Pancreas (tissue), 10 donors: ENCODE data around the gene SPATS2. TPM values are rescaled to one million over a fixed set of nuclear protein-coding genes. Genes with fewer than 3 reads are reported as not detected.

Source experiments
- ATAC-seq, 4 donors: fragments of 200-7000 bp; cut with Tn5 transposase; one replicate each; pipeline versions ENCODE4 v1.8.0 to v1.9.1; 2020; ENCODE audit warnings: mild to moderate bottlenecking in 4 of 4, moderate library complexity in 4 of 4
- DNase-seq, 6 donors: peaks; one replicate each; pipeline ENCODE4 v3.0.0-alpha.2; 2020
- FAIRE-seq: peaks from 2 replicates; lab custom pipeline; 2012; peaks lifted over from hg19 to GRCh38; lab: Jason Lieb, UNC
- H3K27ac ChIP-seq, 4 donors: fragments of 200-600 bp; sonication (generic); 1 replicate in 3 of 4; 2 replicates in 1 of 4; pipeline versions ENCODE4 v1.5.0 to v1.8.0; 2020
- H3K27me3 ChIP-seq, 4 donors: fragments of 200-600 bp; one replicate each; pipeline ENCODE4 v1.8.0; 2021
- H3K36me3 ChIP-seq, 3 donors: fragments of 200-600 bp; sonication (generic) in 1 of 3; one replicate each; pipeline versions ENCODE4 v1.5.0 to v1.8.0; 2020 to 2021
- H3K4me1 ChIP-seq, 3 donors: fragments of 200-600 bp; one replicate each; pipeline ENCODE4 v1.8.0; 2021
- H3K4me3 ChIP-seq, 4 donors: fragments of 200-600 bp; sonication (generic) in 2 of 4; one replicate each; pipeline versions ENCODE4 v1.5.0 to v1.8.0; 2020 to 2021
- H3K9me3 ChIP-seq, 4 donors: fragments of 200-600 bp; one replicate each; pipeline ENCODE4 v1.8.0; 2021
- WGBS, 2 donors: extraction: QIAGEN DNeasy Blood & Tissue Kit; methylation state at CpG; one replicate each; pipeline ENCODE4 v1.1.7; 2013; 5-methylcytosine and 5-hydroxymethylcytosine counted together
- intact Hi-C, 3 donors: fragments of 100-400 bp; cut with DNase I; formaldehyde crosslinking; loops; one replicate each; pipeline versions ENCODE4 v1.11.1 to v1.14.2; 2022
- polyA plus RNA-seq, 2 donors: library from polyadenylated mRNA; stranded (reverse); fragments of 200-250 nt; gene quantifications; one replicate each; pipeline ENCODE4 v1.2.3, GENCODE V29; 2013
- total RNA-seq, 6 donors: library from RNA; stranded (reverse); fragmentation: NEBNext Ultra II Directional in 4 of 6; extraction: Animal tissue kit (Norgen Biotek cat#: 25700) in 4 of 6; gene quantifications; one replicate each; pipeline versions ENCODE4 v1.2.1 to v1.2.4, GENCODE V29; 2021 to 2023
- TF ChIP-seq, protein P1 (sequence below), 4 donors: fragments of 200-600 bp; sonication (generic) in 3 of 4; IDR thresholded peaks; one replicate each; pipeline versions ENCODE4 v1.5.0 to v1.8.0; 2021; ENCODE audit warnings: antibody characterized with exemption in 4 of 4
- donor health status: healthy with polysubstance abuse.
- donor health status: DM: no; HTN: no; CAD: no; lungs with moderate emphysema.
- donor health status: DM: no; HTN: no; CAD: no.
- donor health status: control.
- donor health status: control.
- donor health status: Bipolar disorder and iron deficiency.
- donor health status: DM: yes; HTN: yes; CAD: no.
- donor health status: DM: no; HTN: no; CAD: no.
- donor health status: DM: no; HTN: no; CAD: no.
- donor health status: DM: yes; HTN: yes; CAD: no.

The SPATS2 gene
- total and polyA plus RNA-seq, 8 donors = 7.2 to 12.5 (median 9.4) TPM

DNA sequence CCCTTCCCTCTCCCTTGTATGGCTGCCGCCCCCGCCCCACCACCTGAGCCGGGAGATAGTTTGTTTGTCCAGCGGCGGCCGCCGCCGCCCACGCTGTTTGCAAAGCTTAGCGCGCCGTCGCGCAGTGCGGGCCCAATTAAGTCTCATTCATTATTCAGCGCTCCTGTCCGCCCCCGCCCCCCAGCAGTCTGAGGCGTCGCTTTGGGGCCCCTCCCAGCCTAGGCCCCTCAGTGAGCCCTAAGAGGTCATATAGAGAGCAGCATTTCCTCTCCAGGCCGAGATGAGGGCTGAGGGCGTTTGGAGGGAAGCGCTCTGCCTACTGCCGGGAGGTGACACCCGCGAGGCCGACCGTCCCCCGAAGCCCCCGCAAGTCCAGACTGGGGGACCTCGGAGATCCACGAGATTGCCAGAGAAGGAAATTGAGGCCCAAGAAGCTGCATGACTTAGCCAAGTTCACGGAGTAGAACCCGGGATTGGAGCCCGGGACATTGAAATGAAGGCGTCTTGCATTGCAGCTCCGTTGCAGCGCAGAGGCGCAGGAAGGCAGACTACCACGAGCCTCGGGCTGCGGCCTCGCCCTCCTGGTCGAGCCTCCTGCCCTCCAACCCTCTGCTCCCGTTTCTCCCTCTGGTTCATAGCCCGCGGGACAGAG is 20.5 kb upstream of the SPATS2 start, which contains the start of gene DNAJC22:
Gene DNAJC22, plus strand, starts transcription at position 230 of the 652 bp plus-strand sequence. CDS start 1,985 bp downstream, outside the sequence.
- DNase-seq = peak in 4 of 6 donors; percentile 28 to 78 (median 38)
- TF ChIP-seq, protein P1, sequence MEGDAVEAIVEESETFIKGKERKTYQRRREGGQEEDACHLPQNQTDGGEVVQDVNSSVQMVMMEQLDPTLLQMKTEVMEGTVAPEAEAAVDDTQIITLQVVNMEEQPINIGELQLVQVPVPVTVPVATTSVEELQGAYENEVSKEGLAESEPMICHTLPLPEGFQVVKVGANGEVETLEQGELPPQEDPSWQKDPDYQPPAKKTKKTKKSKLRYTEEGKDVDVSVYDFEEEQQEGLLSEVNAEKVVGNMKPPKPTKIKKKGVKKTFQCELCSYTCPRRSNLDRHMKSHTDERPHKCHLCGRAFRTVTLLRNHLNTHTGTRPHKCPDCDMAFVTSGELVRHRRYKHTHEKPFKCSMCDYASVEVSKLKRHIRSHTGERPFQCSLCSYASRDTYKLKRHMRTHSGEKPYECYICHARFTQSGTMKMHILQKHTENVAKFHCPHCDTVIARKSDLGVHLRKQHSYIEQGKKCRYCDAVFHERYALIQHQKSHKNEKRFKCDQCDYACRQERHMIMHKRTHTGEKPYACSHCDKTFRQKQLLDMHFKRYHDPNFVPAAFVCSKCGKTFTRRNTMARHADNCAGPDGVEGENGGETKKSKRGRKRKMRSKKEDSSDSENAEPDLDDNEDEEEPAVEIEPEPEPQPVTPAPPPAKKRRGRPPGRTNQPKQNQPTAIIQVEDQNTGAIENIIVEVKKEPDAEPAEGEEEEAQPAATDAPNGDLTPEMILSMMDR (IDR thresholded peaks at IDR 0.05) = no peak
- Histone ChIP-seq H3K36me3 (no peaks in the 10 kb centered on the region), H3K9me3 (no peaks in the 10 kb centered on the region), H3K27ac (no peak within 1 kb of the TSS), H3K4me1 (peaks cover 24 to 34% (median 29%) of the 10 kb centered on the region in 3 donors), H3K4me3 (peak within 1 kb of the TSS; percentile 16 to 40 (median 30)), H3K27me3 (peaks cover 0 to 4% (median 0%) of the 10 kb centered on the region in 4 donors)
- peak; percentile 5 to 11 (median 8) for ATAC-seq
- FAIRE-seq = no peak
- intact Hi-C loops = loop anchor here in 1 of 3 donors (10.0 kb wide), 1 partner anchor 168 kb away; no protein-coding TSS in a partner anchor
- 3 to 7% methylated on average over 44 to 47 of the region's 47 CpGs for WGBS, 2 donors

DNA sequence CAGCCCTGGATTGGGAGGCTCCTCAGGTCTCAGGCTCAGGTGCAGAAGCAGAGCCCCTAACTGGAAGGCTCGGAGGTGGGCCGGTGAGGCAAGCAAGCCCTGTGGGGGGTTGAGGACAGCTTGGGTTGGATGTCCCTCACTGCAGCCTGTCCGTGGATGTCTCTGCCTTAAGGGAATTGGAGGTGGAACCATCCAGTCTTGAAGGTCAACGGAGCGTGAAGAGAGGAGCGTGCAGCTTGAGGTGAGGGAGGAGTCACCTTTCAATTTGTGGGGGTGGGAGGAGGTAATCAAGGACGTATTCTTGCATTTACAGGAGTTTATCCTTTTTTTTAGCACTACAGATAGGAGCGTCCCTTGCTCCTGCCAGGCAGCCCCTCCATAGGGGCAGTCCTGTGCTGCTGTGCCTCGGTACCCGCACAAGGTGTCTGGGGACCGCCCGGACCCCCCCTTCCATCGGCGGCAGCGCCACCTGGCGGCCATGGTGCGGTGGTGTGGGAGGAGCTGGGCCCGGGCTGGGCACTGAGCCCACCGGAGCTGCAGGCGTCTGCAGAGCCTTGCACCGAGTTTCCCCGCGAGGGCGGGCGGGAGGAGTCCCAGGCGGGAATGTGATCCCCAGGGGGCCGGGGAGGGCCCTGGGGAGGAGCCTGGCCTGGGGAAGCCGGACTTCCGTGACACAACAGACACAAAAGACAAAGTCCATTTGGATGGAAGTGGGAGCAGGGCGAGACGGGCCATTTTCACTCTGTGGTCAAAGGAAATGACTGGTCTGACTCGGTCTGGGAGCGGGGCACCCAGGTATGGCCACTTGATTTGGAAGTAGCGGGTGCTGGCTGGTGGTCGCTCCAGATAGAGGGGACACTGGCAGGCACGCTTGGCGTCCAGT is 19.7 kb upstream of the SPATS2 start:
- H3K9me3 ChIP-seq = no peaks in the 10 kb centered on the region
- intact Hi-C loops = loop anchor here in 1 of 3 donors (10.0 kb wide), 1 partner anchor 167 kb away; no protein-coding TSS in a partner anchor
- TF ChIP-seq, protein P1 (IDR thresholded peaks at IDR 0.05) = peak; percentile 97 to 99 (median 99)
- H3K27me3 ChIP-seq = peaks cover 0 to 4% (median 0%) of the 10 kb centered on the region in 4 donors
- DNase-seq (peak; percentile 94 to 99 (median 96)), FAIRE-seq (no peak), ATAC-seq (peak; percentile 94 to 97 (median 95))
- H3K4me1 ChIP-seq = peaks cover 24 to 34% (median 29%) of the 10 kb centered on the region in 3 donors
- H3K27ac ChIP-seq = peak overlapping the region in 1 of 4 donors; percentile 30
- H3K36me3 ChIP-seq = no peaks in the 10 kb centered on the region
- WGBS, 2 donors = 4 to 5% methylated on average over 37 of the region's 37 CpGs
- peak overlapping the region; percentile 16 to 40 (median 30) for H3K4me3 ChIP-seq

DNA sequence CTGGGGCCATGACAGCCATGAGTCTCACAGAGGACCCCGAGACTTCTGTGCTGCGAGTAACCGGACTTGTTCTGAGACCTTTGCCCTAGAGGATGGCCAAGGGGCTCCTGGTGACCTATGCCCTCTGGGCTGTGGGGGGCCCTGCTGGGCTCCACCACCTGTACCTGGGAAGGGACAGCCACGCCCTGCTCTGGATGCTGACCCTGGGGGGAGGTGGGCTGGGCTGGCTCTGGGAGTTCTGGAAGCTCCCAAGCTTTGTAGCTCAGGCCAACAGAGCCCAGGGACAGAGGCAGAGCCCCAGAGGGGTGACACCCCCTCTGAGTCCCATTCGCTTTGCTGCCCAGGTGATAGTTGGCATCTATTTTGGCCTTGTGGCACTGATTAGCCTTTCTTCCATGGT is 18.5 kb upstream of the SPATS2 start:
- H3K9me3 ChIP-seq = no peaks in the 10 kb centered on the region
- FAIRE-seq (no peak), DNase-seq (peak in 1 of 6 donors; percentile 65), ATAC-seq (no peak)
- peak overlapping the region in 2 of 4 donors; percentile 34 to 40 for H3K4me3 ChIP-seq
- H3K27ac ChIP-seq = no peak overlapping the region
- H3K36me3 ChIP-seq = no peaks in the 10 kb centered on the region
- TF ChIP-seq, protein P1 (IDR thresholded peaks at IDR 0.05) = no peak
- WGBS, 2 donors = 93 to 97% methylated on average over 5 of the region's 5 CpGs
- peaks cover 0 to 4% (median 0%) of the 10 kb centered on the region in 4 donors for H3K27me3 ChIP-seq
- H3K4me1 ChIP-seq = peaks cover 24 to 29% (median 27%) of the 10 kb centered on the region in 3 donors
- intact Hi-C loops = loop anchor here in 1 of 3 donors (10.0 kb wide), 1 partner anchor 166 kb away; no protein-coding TSS in a partner anchor

DNA sequence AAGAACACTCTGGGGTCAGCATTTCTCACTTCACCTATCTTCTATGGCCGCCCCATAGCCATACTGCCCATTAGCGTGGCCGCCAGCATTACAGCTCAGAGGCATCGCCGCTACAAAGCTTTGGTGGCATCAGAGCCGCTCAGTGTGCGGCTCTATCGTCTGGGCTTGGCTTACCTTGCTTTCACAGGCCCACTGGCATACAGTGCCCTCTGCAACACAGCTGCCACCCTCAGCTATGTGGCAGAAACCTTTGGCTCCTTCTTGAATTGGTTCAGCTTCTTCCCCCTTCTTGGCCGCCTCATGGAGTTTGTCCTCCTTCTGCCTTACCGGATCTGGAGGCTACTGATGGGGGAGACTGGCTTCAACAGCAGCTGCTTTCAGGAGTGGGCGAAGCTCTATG is 18.0 kb upstream of the SPATS2 start:
- peak overlapping the region in 1 of 4 donors; percentile 40 for H3K4me3 ChIP-seq
- no peak for FAIRE-seq
- TF ChIP-seq, protein P1 (IDR thresholded peaks at IDR 0.05) = no peak
- peak in 1 of 6 donors; percentile 12 for DNase-seq
- H3K36me3 ChIP-seq = no peaks in the 10 kb centered on the region
- no peak for ATAC-seq
- peaks cover 24 to 29% (median 27%) of the 10 kb centered on the region in 3 donors for H3K4me1 ChIP-seq
- H3K27me3 ChIP-seq = peaks cover 0 to 4% (median 0%) of the 10 kb centered on the region in 4 donors
- WGBS, 2 donors = 94 to 98% methylated on average over 11 of the region's 11 CpGs
- intact Hi-C loops = loop anchor here in 1 of 3 donors (10.0 kb wide), 1 partner anchor 166 kb away; no protein-coding TSS in a partner anchor
- no peak overlapping the region for H3K27ac ChIP-seq
- H3K9me3 ChIP-seq = no peaks in the 10 kb centered on the region
